GM19468 (cell line): ENCODE data around the gene MBP.

Experiments
- ATAC-seq: cut with Tn5 transposase; IDR thresholded peaks from one replicate; pipeline ENCODE4 v1.9.1; 2021; ENCODE audit warnings: mild to moderate bottlenecking, moderate library complexity, moderate number of reproducible peaks; ENCODE audit not compliant: unreplicated experiment; ENCODE audit errors: extremely low read depth

Gene MBP

GRCh38 chr18:76983613-76984051 is 149.0 kb downstream of the MBP start:
- no peak for ATAC-seq

GRCh38 chr18:76982841-76983583 is 149.6 kb downstream of the MBP start:
- ATAC-seq, result peak; percentile 29

GRCh38 chr18:76982038-76982437 is 150.5 kb downstream of the MBP start:
- ATAC-seq, result no peak

- ATAC-seq, result peak; percentile 35
Measured at GRCh38 chr18:76981396-76981968, 151.1 kb downstream of the MBP start.

GRCh38 chr18:76980663-76981395 is 151.8 kb downstream of the MBP start:
- peak; percentile 3 for ATAC-seq

- no peak for ATAC-seq
Measured at GRCh38 chr18:76979906-76980305, 152.7 kb downstream of the MBP start.

GRCh38 chr18:76979111-76979751 is 153.4 kb downstream of the MBP start:
- no peak for ATAC-seq

GRCh38 chr18:76978616-76979015 is 154.0 kb downstream of the MBP start:
- ATAC-seq, result no peak

- no peak for ATAC-seq
Measured at GRCh38 chr18:76977684-76978232, 154.8 kb downstream of the MBP start.

- no peak for ATAC-seq
Measured at GRCh38 chr18:76977108-76977621, 155.4 kb downstream of the MBP start.

GRCh38 chr18:76975577-76976110 is 156.9 kb downstream of the MBP start:
- no peak for ATAC-seq

- no peak for ATAC-seq
Measured at GRCh38 chr18:76974386-76974785, 158.2 kb downstream of the MBP start.

GRCh38 chr18:76973520-76974266 is 158.9 kb downstream of the MBP start:
- ATAC-seq, result no peak

- ATAC-seq, result no peak
Measured at GRCh38 chr18:76972846-76973519, 159.6 kb downstream of the MBP start.

- no peak for ATAC-seq
Measured at GRCh38 chr18:76972241-76972640, 160.3 kb downstream of the MBP start.

GRCh38 chr18:76970770-76971559 is 161.6 kb downstream of the MBP start:
- ATAC-seq, result no peak

- no peak for ATAC-seq
Measured at GRCh38 chr18:76967721-76968472, 164.7 kb downstream of the MBP start.
